HAP-1 (cell line): ENCODE measurements around the gene PVR.
"Not testable (repeated sequence)": the region's sequence is repeated elsewhere in the genome, so short reads cannot be mapped to it uniquely, and the experiment has no call there.

Experiments
- DNase-seq, 2 experiments: peaks; one replicate each; pipeline ENCODE4 v3.0.0-alpha.2; 2016 to 2020; ENCODE audit warnings: low spot score in 2 of 2
- H3K27me3 ChIP-seq: fragments of 250-450 bp; sonication (Bioruptor Pico); 2 replicates; pipeline ENCODE4 v1.5.1; 2020; ENCODE audit warnings: low read depth, mild to moderate bottlenecking, moderate library complexity
- H3K36me3 ChIP-seq: fragments of 250-450 bp; sonication (Bioruptor Pico); replicated peaks from 2 replicates; pipeline ENCODE4 v1.5.1; 2020; ENCODE audit warnings: mild to moderate bottlenecking
- H3K4me1 ChIP-seq: fragments of 250-450 bp; sonication (Bioruptor Pico); 2 replicates; pipeline ENCODE4 v1.5.1; 2020; ENCODE audit warnings: mild to moderate bottlenecking
- H3K4me3 ChIP-seq: fragments of 250-450 bp; sonication (Bioruptor Pico); 2 replicates; pipeline ENCODE4 v1.5.1; 2020; ENCODE audit warnings: mild to moderate bottlenecking, moderate library complexity
- H3K9me3 ChIP-seq: fragments of 250-450 bp; sonication (Bioruptor Pico); 2 replicates; pipeline ENCODE4 v1.5.1; 2020; ENCODE audit warnings: mild to moderate bottlenecking, moderate library complexity
- in situ Hi-C: fragments of 300-500 bp; cut with MboI; formaldehyde crosslinking; loops from 3 replicates; pipeline ENCODE4 v1.14.3; 2020; ENCODE audit warnings: low sequenced_read_pairs, inconsistent platforms, mixed read lengths

Gene PVR

GRCh38 chr19:44610497-44610896 is 33.2 kb upstream of the PVR start:
- in situ Hi-C loops, H3K4me1 ChIP-seq, H3K4me3 ChIP-seq, H3K36me3 ChIP-seq, H3K27me3 ChIP-seq, H3K9me3 ChIP-seq: not testable (repeated sequence)
- DNase-seq, result peak in 1 of 2 experiments; percentile 24

DNA sequence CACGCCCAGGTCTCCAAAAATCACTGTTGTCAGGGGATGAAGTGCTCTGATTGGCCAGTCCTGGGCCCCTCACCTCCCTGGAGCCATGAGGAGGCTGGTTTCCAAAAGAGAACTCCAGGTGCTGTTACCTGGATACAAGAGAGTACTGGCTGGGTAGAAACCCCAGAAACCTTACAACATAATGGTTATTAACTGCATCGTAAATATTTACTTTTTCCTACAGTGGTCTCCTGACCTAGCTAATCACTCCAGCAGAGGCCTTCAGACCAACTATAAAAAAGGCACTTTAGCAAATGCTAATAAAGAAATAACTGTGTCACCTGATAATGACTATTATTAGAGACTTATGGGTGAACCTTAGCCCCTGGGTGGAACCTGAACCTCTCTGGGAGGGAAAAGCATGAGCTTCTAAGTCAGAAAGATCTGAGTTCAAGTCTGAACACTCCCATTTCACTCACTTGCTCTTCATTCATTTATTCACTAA is 31.9 kb upstream of the PVR start:
- in situ Hi-C loops, result no loop called here
- Histone ChIP-seq H3K4me1 (peaks cover 8% of the 10 kb centered on the region), H3K36me3 (no peaks in the 10 kb centered on the region), H3K27me3 (no peaks in the 10 kb centered on the region), H3K9me3 (no peaks in the 10 kb centered on the region), H3K4me3 (no peak overlapping the region)
- DNase-seq, result no peak

DNA sequence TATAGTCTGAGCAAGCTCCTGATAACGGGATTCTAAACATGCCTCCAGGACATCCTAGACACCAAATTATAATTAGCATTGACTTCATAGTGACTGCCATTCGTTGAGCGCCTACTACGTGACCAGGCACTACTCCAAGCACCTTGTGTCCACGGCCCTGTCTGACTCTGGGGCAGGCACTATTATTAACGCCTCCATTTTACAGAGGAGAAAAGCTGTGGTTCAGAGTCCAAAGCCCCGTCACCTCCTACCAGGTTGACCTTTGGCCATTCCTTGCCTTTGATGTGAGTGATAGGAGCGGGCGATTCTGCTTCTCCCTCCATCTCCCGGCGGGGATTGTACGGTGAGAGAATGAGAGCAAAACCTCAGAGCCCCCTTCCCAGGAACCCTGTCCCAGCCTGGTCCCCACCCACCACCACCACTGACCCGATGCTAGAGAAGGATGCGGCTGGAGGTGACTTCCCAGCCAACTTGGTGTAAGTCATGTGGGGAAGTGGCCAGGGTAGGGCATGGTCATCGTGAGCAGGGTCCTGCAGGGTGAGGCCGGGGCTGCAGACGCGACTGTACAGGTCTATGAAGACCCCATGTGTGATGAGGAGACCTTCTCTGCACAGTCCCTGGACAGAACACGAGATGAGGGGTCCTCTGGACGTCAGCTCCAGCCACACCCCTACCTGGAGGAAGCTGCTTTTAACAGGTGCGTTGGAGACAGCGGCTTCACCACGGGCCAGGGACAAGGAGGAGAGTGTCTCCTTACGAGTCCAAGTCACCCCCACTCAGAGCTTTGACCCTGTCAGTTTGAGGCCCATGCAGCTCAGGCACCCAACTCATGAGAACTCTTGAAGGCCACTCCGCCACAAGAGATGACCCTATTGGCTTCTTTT is 30.2 kb upstream of the PVR start, which contains the start of gene IGSF23:
Gene IGSF23, plus strand, starts transcription at position 269 of the 884 bp plus-strand sequence. Its CDS starts 83 bp downstream, at position 352.
- no peak for DNase-seq
- H3K27me3 ChIP-seq, result no peaks in the 10 kb centered on the region
- no peaks in the 10 kb centered on the region for H3K9me3 ChIP-seq
- in situ Hi-C loops, result no loop called here
- peaks cover 3% of the 10 kb centered on the region; the same call in 1 of the 2 replicates for H3K4me1 ChIP-seq
- H3K36me3 ChIP-seq, result no peaks in the 10 kb centered on the region
- H3K4me3 ChIP-seq, result no peak within 1 kb of the TSS

- DNase-seq, result no peak
- no peaks in the 10 kb centered on the region for H3K27me3 ChIP-seq
- no peaks in the 10 kb centered on the region for H3K4me1 ChIP-seq
- no peaks in the 10 kb centered on the region for H3K36me3 ChIP-seq
- in situ Hi-C loops, result no loop called here
- H3K9me3 ChIP-seq, result no peaks in the 10 kb centered on the region
- H3K4me3 ChIP-seq, result no peak overlapping the region
Measured at GRCh38 chr19:44614313-44614712, 29.4 kb upstream of the PVR start.

- in situ Hi-C loops, result no loop called here
- H3K27me3 ChIP-seq, result no peaks in the 10 kb centered on the region
- H3K4me1 ChIP-seq, result no peaks in the 10 kb centered on the region
- no peaks in the 10 kb centered on the region for H3K36me3 ChIP-seq
- no peak for DNase-seq
- H3K4me3 ChIP-seq, result no peak overlapping the region
- no peaks in the 10 kb centered on the region for H3K9me3 ChIP-seq
Measured at GRCh38 chr19:44615863-44616247, 27.9 kb upstream of the PVR start.

DNA sequence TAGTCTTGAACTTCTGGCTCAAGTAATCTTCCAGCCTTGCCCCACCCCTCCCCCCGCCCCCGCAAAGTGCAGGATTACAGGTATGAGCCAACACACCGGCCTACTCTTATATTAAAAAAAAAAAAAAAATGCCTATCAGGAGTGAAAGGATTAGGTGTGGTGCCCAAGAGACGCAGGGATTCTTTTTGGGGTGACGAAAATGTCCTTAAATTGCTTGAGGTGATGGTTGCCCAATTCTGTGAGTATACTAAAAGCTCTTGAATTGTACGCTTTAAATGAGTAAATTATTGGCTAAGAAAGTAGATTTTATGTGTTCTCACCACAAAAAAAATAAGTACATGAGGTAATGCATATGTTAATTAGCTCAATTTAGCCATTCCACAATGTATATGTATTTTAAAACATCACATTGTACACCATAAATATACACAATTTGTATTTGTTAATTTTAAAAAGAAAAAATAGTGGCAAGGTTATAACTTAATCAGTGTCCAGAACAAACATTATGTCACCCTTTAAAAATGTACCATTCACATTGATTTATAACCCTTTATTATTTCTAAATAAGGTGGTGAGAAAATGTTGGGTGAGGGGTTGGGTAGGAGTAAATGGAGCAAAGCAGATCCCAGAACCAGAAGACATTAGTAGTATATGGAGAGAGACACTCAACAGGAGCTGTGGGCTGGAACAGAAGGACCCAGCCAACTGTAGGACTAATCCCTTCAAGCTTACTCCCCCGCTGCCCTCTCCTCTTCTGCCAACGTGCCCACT is 26.4 kb upstream of the PVR start:
- Histone ChIP-seq H3K36me3 (no peaks in the 10 kb centered on the region), H3K4me1 (no peaks in the 10 kb centered on the region), H3K27me3 (no peaks in the 10 kb centered on the region), H3K9me3 (no peaks in the 10 kb centered on the region), H3K4me3 (no peak overlapping the region)
- no peak for DNase-seq
- in situ Hi-C loops, result no loop called here

DNA sequence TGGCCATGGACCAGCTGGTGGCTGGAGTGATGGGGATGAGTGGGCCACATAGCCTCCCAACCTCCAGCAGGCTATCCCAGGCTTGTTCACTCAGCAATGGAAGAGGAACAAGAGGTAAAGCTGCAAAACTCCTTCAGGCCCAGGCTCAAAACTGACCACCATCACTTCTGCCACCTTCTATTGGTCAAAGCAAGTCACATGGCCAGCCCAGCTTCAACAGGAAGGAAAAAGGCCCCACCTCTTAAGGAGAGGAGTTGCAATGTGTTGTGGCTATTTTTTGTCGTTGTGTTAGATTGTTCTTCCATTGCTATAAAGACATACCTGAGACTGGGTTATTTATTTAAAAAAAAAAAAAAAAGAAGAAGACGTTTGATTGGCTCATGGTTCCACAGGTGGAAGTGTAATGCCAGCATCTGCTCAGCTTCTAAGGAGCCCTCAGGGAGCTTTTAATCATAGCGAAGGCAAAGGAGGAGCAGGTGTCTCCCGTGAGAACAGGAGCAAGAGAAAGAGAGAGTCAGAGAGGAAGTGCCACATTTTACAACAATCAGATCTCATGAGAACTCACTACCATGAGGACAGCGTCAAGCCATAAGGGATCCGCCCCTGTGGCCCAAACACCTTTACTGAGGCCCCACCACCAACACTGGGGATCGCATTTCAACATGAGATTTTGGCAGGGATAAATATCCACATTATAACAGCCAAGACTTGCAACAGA is 24.9 kb upstream of the PVR start:
- no peaks in the 10 kb centered on the region for H3K36me3 ChIP-seq
- H3K9me3 ChIP-seq, result no peaks in the 10 kb centered on the region
- no peaks in the 10 kb centered on the region for H3K27me3 ChIP-seq
- in situ Hi-C loops, result no loop called here
- no peaks in the 10 kb centered on the region for H3K4me1 ChIP-seq
- H3K4me3 ChIP-seq, result no peak overlapping the region
- DNase-seq, result no peak

- no peaks in the 10 kb centered on the region for H3K36me3 ChIP-seq
- H3K4me3 ChIP-seq, result no peak overlapping the region
- no peaks in the 10 kb centered on the region for H3K4me1 ChIP-seq
- in situ Hi-C loops, result no loop called here
- no peaks in the 10 kb centered on the region for H3K27me3 ChIP-seq
- H3K9me3 ChIP-seq, result no peaks in the 10 kb centered on the region
- DNase-seq, result no peak
Measured at GRCh38 chr19:44620667-44621066, 23.0 kb upstream of the PVR start.

- no peak overlapping the region for H3K4me3 ChIP-seq
- in situ Hi-C loops, result no loop called here
- H3K27me3 ChIP-seq, result no peaks in the 10 kb centered on the region
- no peak for DNase-seq
- no peaks in the 10 kb centered on the region for H3K4me1 ChIP-seq
- no peaks in the 10 kb centered on the region for H3K36me3 ChIP-seq
- no peaks in the 10 kb centered on the region for H3K9me3 ChIP-seq
Measured at GRCh38 chr19:44621367-44621766, 22.3 kb upstream of the PVR start.

DNA sequence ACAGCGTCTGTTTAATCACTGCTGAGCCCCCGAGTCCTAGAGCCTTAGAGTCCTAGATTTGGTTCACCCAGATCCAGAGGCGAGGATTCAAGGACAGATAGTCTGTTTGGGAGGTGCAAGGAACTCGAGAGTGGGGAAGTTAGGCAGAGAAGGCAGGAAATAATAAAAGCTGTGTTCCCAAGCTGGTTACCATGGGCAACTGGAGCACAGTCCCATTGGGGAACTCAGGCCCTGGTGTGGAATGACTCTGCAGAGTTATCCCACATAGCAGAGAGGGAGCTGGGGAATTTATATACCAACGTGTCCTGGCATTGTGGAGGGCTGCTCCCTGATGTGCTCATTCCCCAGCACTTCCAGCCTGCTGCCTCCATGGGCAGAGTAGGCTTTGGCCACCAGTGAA is 20.6 kb upstream of the PVR start:
- Histone ChIP-seq H3K4me1 (no peaks in the 10 kb centered on the region), H3K4me3 (no peak overlapping the region), H3K9me3 (no peaks in the 10 kb centered on the region), H3K27me3 (no peaks in the 10 kb centered on the region), H3K36me3 (no peaks in the 10 kb centered on the region)
- in situ Hi-C loops, result no loop called here
- no peak for DNase-seq

- in situ Hi-C loops, result no loop called here
- no peak overlapping the region for H3K4me3 ChIP-seq
- H3K36me3 ChIP-seq, result no peaks in the 10 kb centered on the region
- H3K27me3 ChIP-seq, result no peaks in the 10 kb centered on the region
- no peak for DNase-seq
- H3K9me3 ChIP-seq, result no peaks in the 10 kb centered on the region
- H3K4me1 ChIP-seq, result no peaks in the 10 kb centered on the region
Measured at GRCh38 chr19:44623626-44624025, 20.1 kb upstream of the PVR start.

DNA sequence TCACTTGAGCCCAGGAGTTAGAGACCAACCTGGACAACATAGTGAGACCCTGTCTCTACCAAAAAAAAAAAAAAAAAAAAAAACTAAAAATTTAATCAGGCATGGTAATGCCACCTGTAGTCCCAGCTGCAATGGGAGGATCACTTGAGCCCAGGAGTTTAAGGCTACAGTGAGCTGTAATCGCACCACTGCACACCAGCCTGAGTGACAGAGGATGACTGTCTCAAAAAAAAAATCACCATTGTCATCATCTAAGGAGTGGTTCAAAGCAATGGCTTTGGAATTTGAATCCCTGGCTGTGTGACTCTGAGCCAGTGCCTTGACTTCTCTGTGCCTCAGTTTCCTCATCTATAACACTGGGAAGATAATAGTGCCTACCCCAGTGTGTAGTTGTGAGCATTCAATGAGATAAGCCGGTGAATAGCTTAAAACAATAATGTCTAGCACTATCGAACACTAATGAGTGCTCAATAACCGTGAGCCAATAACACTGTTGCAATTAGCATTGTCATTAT is 18.8 kb upstream of the PVR start:
- in situ Hi-C loops, result no loop called here
- Histone ChIP-seq H3K27me3 (no peaks in the 10 kb centered on the region), H3K4me1 (no peaks in the 10 kb centered on the region), H3K9me3 (no peaks in the 10 kb centered on the region), H3K36me3 (no peaks in the 10 kb centered on the region), H3K4me3 (no peak overlapping the region)
- DNase-seq, result no peak

GRCh38 chr19:44625637-44626036 is 18.1 kb upstream of the PVR start:
- H3K9me3 ChIP-seq, H3K4me1 ChIP-seq, DNase-seq, H3K27me3 ChIP-seq, in situ Hi-C loops, H3K4me3 ChIP-seq, H3K36me3 ChIP-seq: not testable (repeated sequence)
